IMR-90 (cell line): ENCODE measurements around the gene NPAS3.

Source experiments
- BHLHE40 ChIP-seq: fragments of 150-350 bp; IDR thresholded peaks from 2 replicates; pipeline ENCODE4 v1.6.1; 2016; ENCODE audit warnings: mild to moderate bottlenecking, low read depth, low read length
- CEBPB ChIP-seq: IDR thresholded peaks from 2 replicates; pipeline ENCODE4 v1.6.1; 2012; ENCODE audit warnings: low read depth, low read length, improper control_type of control experiment
- FOS ChIP-seq: fragments of 150-350 bp; IDR thresholded peaks from 2 replicates; pipeline ENCODE4 v1.6.1; 2016; ENCODE audit warnings: low read depth, low read length
- MAFK ChIP-seq: IDR thresholded peaks from 2 replicates; pipeline ENCODE4 v1.6.1; 2012; ENCODE audit warnings: low read depth, low read length, improper control_type of control experiment
- MXI1 ChIP-seq: IDR thresholded peaks from 2 replicates; pipeline ENCODE4 v1.6.1; 2012; ENCODE audit warnings: low read depth, mild to moderate bottlenecking, low read length, moderate library complexity, borderline replicate concordance
- NFE2L2 ChIP-seq: fragments of 150-350 bp; IDR thresholded peaks from 2 replicates; pipeline ENCODE4 v1.6.1; 2016; ENCODE audit warnings: low read depth, mild to moderate bottlenecking, low read length
- POLR2A ChIP-seq: IDR thresholded peaks from 2 replicates; pipeline ENCODE4 v1.6.1; 2012; ENCODE audit warnings: mild to moderate bottlenecking, low read depth, low read length
- RAD21 ChIP-seq: IDR thresholded peaks from 2 replicates; pipeline ENCODE4 v1.6.1; 2012; ENCODE audit warnings: low read length, improper control_type of control experiment
- RFX5 ChIP-seq: IDR thresholded peaks from 2 replicates; pipeline ENCODE4 v1.8.0; 2012; ENCODE audit warnings: low read depth, mild to moderate bottlenecking, low read length, moderate library complexity
- TF ChIP-seq, protein P1 (sequence below): fragments of 150-350 bp; IDR thresholded peaks from 2 replicates; pipeline ENCODE4 v1.6.1; 2016; ENCODE audit warnings: low read depth, mild to moderate bottlenecking, low read length, moderate library complexity, borderline replicate concordance
- TF ChIP-seq, protein P2 (sequence below): conservative IDR thresholded peaks from 2 replicates; pipeline ENCODE4 v1.5.1; 2012; ENCODE audit warnings: mild to moderate bottlenecking, low read depth, low read length, improper control_type of control experiment
- TF ChIP-seq, protein P3 (sequence below): fragments of 150-350 bp; IDR thresholded peaks from 2 replicates; pipeline ENCODE4 v1.6.1; 2017; ENCODE audit warnings: mild to moderate bottlenecking, antibody characterized with exemption, low read length, low read depth

DNA sequence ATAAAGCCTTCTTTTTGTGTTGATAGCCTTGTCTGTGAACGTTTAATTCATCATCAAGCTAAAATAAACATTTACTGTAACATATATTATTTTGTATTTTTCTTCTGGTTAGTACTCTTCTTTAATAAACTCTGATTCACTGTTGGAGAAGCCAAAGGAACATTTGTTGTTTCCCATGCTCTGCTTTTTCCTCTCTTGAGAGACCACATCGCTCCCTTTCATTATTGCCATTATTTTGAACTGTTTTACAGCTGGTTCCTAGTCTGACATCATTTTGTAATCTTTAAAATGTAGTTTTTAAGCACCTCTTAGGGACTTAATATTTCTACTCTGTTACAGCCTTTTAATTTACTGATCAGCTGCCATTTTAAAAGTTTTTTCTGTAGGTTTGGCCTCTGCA lies 301.8 kb downstream of the NPAS3 start:
- TF ChIP-seq, protein P1, sequence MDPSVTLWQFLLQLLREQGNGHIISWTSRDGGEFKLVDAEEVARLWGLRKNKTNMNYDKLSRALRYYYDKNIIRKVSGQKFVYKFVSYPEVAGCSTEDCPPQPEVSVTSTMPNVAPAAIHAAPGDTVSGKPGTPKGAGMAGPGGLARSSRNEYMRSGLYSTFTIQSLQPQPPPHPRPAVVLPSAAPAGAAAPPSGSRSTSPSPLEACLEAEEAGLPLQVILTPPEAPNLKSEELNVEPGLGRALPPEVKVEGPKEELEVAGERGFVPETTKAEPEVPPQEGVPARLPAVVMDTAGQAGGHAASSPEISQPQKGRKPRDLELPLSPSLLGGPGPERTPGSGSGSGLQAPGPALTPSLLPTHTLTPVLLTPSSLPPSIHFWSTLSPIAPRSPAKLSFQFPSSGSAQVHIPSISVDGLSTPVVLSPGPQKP: no peak
- TF ChIP-seq, protein P2, sequence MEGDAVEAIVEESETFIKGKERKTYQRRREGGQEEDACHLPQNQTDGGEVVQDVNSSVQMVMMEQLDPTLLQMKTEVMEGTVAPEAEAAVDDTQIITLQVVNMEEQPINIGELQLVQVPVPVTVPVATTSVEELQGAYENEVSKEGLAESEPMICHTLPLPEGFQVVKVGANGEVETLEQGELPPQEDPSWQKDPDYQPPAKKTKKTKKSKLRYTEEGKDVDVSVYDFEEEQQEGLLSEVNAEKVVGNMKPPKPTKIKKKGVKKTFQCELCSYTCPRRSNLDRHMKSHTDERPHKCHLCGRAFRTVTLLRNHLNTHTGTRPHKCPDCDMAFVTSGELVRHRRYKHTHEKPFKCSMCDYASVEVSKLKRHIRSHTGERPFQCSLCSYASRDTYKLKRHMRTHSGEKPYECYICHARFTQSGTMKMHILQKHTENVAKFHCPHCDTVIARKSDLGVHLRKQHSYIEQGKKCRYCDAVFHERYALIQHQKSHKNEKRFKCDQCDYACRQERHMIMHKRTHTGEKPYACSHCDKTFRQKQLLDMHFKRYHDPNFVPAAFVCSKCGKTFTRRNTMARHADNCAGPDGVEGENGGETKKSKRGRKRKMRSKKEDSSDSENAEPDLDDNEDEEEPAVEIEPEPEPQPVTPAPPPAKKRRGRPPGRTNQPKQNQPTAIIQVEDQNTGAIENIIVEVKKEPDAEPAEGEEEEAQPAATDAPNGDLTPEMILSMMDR: no peak
- TF ChIP-seq POLR2A (no peak), CEBPB (no peak), MAFK (no peak), MXI1 (no peak), FOS (no peak), RFX5 (no peak), RAD21 (no peak), NFE2L2 (no peak), BHLHE40 (no peak)
- TF ChIP-seq, protein P3, sequence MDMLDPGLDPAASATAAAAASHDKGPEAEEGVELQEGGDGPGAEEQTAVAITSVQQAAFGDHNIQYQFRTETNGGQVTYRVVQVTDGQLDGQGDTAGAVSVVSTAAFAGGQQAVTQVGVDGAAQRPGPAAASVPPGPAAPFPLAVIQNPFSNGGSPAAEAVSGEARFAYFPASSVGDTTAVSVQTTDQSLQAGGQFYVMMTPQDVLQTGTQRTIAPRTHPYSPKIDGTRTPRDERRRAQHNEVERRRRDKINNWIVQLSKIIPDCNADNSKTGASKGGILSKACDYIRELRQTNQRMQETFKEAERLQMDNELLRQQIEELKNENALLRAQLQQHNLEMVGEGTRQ: no peak
